Smooth muscle cell of the coronary artery (primary cell): ENCODE results near the gene ZNF763. TPM values are rescaled to one million over a fixed set of nuclear protein-coding genes. Genes with fewer than 3 reads are reported as not detected.

Experiments used
- total RNA-seq: library from RNA; depleted of rRNA; stranded (reverse); fragments of >200 nt; gene quantifications from 2 replicates; pipeline ENCODE4 v1.2.3, GENCODE V29; 2014; ENCODE audit warnings: low replicate concordance

The ZNF763 gene
- total RNA-seq, result 1.2 and 2.3 TPM in 2 replicates

GRCh38 chr19:11964858-11965645, at the start of gene ZNF763:
TSS of gene ZNF763 (plus strand) at chr19:11965040. CDS start at chr19:11965209, 169 bp downstream.

GRCh38 chr19:11924886-11925650, 39.8 kb upstream of the ZNF763 start, which contains the start of gene ZNF700:
TSS of gene ZNF700 (plus strand) at chr19:11925107. CDS start at chr19:11925211, 104 bp downstream.

Other genes with a start within 250 kb of the ZNF763 start
- 5.0 and 5.1 TPM in 2 replicates for gene ZNF823, start 226.1 kb upstream of the ZNF763 start, total RNA-seq
- gene ZNF441, start 198.0 kb upstream of the ZNF763 start, total RNA-seq, result 7.3 and 12.0 TPM in 2 replicates
- gene ZNF491, start 166.5 kb upstream of the ZNF763 start, total RNA-seq, result 2.8 and 5.7 TPM in 2 replicates
- 7.4 and 9.2 TPM in 2 replicates for gene ZNF440, start 150.8 kb upstream of the ZNF763 start, total RNA-seq
- 4.8 TPM in 2 replicates for gene ZNF439, start 116.3 kb upstream of the ZNF763 start, total RNA-seq
- gene ZNF69, start 77.3 kb upstream of the ZNF763 start, total RNA-seq, result 1.8 and 10.1 TPM in 2 replicates
- 4.4 and 6.5 TPM in 2 replicates for gene ZNF700, start 39.9 kb upstream of the ZNF763 start, total RNA-seq
- gene ZNF433, start 70.6 kb downstream of the ZNF763 start, total RNA-seq, result 3.2 and 5.1 TPM in 2 replicates
- gene ZNF878, start 87.9 kb downstream of the ZNF763 start, total RNA-seq, result 0.23 TPM in 2 replicates
- 6.3 and 6.8 TPM in 2 replicates for gene ZNF844, start 99.7 kb downstream of the ZNF763 start, total RNA-seq
- 3.2 and 4.5 TPM in 2 replicates for gene ZNF20, start 175.3 kb downstream of the ZNF763 start, total RNA-seq
- 6.1 and 13.7 TPM in 2 replicates for gene ZNF625, start 191.7 kb downstream of the ZNF763 start, total RNA-seq
- gene ZNF136, start 198.1 kb downstream of the ZNF763 start, total RNA-seq, result 4.8 and 6.7 TPM in 2 replicates